C1 segment of cervical spinal cord (tissue), 14 donors: Measurements from ENCODE around the gene ABCB8.
A peak's percentile ranks its signal among the peaks of the same experiment; 100 is the strongest.
"Not testable (repeated sequence)": the region's sequence is repeated elsewhere in the genome, so short reads cannot be mapped to it uniquely, and the experiment has no call there.

Experiments used
- DNase-seq, 14 donors: peaks; one replicate each; lab custom pipeline; 2025; lab: John Stamatoyannopoulos, UW

ABCB8 gene

DNA sequence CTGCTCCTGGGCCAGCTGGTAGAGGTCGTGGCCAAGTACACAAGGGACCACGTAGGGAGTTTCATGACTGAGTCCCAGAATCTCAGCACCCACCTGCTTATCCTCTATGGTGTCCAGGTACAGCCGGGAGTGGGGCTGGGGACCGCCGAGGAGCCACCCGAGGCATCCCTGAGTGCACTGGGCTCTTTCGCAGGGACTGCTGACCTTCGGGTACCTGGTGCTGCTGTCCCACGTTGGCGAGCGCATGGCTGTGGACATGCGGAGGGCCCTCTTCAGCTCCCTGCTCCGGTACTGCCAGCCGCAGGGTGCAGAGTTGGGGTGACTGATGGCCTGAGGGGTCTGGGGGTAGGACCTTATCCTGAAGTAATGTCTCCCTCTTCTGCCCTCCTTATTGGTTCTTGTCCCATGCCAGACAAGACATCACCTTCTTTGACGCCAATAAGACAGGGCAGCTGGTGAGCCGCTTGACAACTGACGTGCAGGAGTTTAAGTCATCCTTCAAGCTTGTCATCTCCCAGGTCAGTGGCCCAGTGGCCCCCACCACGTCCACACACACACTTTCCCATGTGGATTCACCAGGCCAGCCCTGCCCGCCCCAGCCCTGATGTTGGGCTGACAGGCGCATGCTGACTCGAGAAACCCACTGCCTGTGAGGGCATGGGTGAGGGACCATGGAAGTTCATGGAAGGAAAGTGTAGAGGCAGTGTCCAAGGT is 6.2 kb downstream of the ABCB8 start:
- no peak for DNase-seq

DNA sequence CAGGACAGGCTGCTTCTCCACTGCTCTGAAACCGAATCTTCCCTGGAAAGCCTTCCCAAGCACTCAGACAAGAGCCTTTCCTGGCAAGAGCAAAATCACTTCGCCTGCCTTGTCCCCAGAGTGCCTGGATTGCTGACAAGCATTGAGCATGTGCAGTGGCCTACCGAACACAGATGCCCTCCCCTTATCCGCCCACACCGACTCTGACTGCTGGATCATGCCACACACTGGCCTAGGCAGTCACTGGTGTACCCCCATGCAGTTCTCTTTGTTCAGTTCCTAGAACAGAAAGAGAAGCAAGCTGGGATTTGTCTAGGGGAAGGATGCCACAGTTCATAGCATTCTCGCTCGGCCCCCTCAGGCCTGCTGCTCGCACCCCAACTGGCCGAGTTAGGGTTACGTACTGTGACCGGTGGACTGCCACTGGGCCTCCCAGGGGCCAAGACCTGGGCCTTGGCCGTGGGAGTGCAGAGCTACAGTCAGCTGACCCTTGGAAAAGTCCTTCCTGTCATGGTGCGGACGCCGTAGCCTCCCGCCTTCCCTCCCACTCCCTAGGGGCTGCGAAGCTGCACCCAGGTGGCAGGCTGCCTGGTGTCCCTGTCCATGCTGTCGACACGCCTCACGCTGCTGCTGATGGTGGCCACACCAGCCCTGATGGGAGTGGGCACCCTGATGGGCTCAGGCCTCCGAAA is 6.9 kb downstream of the ABCB8 start:
- DNase-seq, result no peak

GRCh38 chr7:151035902-151036301 is 7.7 kb downstream of the ABCB8 start:
- peak in 2 of 14 donors; percentile 14 to 40 for DNase-seq

DNA sequence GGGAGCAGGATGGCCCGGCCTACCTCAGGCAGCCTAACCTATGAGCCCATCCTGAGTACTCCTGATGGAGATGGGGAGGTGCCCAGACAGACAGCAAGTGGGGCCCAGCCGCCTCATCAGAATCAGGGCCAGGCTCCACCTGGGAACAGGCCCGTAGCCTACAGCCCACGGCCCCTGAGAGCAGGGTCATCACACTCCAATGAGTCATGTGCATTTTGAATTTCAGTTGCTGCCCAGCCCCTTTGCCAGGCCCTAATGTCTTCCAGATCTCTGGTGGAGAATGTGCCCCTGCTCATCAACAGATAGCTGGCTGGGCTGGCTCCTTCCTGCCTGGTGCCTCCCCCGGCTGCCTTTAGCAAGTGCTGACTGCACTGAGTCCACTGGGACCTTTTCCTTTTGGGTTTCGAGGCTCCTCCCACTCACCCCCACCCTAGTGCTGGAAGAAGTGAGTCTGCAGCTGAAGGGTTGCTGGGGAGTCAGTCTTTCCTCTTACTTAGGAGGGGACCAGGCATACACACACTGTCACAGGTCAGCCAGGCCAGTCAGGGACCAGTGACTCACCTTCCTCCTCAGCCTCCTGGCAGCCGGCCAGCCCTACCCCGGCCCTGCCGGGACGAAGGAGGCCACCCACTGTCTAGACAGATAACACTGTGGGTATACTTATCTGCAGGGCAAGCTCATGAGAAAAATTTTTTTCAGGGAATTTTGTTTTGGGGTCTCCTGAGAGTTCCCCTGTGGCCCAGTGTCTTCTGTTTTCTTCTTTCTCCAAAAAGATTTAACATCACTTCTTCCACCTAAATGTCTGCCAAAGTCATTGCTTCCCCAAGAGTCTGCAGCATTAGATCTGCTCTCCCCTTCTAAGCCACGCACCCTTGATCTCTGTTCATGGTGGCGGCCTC is 10.9 kb downstream of the ABCB8 start:
- peak in 2 of 14 donors; percentile 27 to 34 for DNase-seq

GRCh38 chr7:151039850-151040548 is 11.7 kb downstream of the ABCB8 start:
- DNase-seq, result no peak

- no peak for DNase-seq
These were observed 12.5 kb downstream of the ABCB8 start for GRCh38 chr7:151040616-151041375.

DNA sequence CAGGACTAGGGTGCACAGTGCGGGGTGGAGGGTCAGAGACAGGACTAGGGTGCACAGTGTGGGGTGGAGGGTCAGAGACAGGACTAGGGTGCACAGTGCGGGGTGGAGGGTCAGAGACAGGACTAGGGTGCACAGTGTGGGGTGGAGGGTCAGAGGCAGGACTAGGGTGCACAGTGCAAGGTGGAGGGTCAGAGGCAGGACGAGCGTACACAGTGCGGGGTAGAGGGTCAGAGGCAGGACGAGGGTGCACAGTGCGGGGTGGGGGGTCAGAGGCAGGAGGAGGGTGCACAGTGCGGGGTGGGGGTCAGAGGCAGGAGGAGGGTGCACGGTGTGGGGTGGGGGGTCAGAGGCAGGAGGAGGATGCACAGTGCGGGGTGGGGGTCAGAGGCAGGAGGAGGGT is 15.2 kb downstream of the ABCB8 start:
- DNase-seq, result not testable (repeated sequence)

DNA sequence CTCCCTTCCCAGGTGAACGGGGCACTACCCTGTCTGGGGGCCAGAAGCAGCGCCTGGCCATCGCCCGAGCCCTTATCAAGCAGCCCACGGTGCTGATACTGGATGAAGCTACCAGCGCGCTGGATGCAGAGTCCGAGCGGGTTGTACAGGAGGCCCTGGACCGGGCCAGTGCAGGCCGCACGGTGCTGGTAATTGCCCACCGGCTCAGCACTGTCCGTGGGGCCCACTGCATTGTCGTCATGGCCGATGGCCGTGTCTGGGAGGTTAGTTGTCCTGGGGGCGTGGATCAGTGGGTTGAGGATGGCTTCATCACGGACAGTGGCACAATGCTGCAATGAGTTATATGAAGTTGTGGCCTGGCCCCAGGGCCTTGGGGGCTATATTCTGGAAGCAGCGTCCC is 15.7 kb downstream of the ABCB8 start:
- no peak for DNase-seq

- no peak for DNase-seq
These were observed 17.0 kb downstream of the ABCB8 start for GRCh38 chr7:151045262-151045661.

DNA sequence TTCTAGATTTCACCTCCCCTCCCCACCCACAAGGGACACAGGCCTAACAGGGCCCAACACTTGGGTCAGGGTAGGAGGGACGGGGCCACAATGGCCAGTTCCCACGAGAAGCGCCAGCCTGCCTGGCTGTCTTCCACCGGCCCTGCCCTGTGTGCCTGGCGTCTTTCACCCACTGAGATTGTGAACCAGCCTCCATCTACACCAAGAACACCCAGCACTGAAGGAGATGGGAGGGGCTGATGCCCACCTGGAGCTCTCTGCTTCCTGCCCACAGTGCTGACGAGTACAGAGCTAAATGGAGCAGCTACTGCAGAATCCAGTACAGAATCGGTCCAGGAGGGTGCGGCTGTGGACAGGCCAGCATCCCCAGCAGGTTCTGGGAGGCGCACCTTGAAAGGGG is 17.7 kb downstream of the ABCB8 start:
- no peak for DNase-seq

DNA sequence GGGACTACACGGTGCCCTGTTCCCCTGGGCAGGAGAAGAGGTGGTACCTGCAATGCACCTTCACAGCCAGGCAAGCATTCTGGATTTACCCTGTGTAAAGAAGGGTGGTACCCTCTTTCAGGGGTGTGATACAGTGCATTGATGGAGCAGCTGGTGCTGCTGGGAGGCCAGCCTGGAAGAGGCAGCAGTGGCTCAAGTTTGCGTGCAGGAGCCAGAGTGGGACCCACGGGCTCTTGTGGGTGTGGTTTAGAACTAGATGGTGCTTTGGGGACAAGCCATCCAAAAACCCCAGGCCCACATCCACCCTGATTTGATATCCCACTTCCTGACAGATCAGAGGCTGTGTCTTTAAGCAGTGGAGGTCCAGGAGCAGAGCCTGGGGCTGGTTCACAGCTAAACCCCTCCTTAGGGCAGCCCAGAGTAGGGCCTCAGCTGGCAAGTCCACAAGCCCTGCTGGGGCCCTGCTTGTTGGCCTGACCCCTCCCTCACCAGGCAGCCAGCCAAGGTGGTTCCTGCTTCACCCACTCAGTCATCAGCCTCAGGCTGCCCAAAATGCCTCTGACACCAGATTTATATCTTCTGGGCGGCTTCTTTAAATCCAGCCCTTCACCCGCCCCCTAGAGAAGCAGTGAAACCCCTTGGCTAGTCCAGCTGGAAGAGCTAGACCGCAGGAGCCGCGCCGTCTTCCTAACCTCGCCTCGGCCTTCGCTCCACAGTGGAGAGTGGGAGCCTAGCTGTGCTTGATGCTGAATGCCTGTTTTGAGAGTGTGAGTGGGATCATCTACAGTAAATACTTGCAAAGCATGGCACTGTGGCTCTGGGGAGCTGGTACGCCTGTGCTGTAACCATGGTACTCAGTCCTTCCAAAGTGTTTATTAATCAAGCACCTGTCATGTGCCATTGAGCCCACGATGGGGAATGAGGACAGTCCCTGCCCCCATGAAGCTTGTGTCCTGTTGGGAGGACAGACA is 18.6 kb downstream of the ABCB8 start:
- DNase-seq, result peak in 2 of 14 donors; percentile 33 to 42

- no peak for DNase-seq
These were observed 19.9 kb downstream of the ABCB8 start, which contains the start of gene ASIC3 for GRCh38 chr7:151047976-151048815. ASIC3 (plus strand) TSS chr7:151048531; CDS start chr7:151048886, 355 bp downstream.

DNA sequence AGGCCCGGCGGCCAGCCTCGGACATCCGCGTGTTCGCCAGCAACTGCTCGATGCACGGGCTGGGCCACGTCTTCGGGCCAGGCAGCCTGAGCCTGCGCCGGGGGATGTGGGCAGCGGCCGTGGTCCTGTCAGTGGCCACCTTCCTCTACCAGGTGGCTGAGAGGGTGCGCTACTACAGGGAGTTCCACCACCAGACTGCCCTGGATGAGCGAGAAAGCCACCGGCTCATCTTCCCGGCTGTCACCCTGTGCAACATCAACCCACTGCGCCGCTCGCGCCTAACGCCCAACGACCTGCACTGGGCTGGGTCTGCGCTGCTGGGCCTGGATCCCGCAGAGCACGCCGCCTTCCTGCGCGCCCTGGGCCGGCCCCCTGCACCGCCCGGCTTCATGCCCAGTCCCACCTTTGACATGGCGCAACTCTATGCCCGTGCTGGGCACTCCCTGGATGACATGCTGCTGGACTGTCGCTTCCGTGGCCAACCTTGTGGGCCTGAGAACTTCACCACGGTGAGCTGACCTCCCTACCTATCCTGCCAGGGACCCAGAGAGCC is 20.7 kb downstream of the ABCB8 start:
- no peak for DNase-seq

DNA sequence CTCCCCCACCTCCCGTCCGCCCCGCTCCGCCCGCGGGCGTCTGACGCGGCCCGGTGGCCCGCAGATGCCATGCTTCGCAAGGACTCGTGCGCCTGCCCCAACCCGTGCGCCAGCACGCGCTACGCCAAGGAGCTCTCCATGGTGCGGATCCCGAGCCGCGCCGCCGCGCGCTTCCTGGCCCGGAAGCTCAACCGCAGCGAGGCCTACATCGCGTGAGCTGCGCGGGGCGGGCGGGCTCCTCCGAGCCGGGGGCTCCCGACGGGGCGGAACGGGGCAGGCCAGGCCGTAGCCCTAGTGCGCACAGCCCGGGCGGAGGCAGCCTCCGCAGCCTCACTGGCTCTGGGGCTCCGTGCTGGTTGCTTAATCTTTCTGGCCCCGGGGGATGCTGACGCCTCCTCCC is 22.9 kb downstream of the ABCB8 start:
- DNase-seq, result peak in 1 of 14 donors; percentile 26

GRCh38 chr7:151053096-151053495 is 24.8 kb downstream of the ABCB8 start:
- no peak for DNase-seq

DNA sequence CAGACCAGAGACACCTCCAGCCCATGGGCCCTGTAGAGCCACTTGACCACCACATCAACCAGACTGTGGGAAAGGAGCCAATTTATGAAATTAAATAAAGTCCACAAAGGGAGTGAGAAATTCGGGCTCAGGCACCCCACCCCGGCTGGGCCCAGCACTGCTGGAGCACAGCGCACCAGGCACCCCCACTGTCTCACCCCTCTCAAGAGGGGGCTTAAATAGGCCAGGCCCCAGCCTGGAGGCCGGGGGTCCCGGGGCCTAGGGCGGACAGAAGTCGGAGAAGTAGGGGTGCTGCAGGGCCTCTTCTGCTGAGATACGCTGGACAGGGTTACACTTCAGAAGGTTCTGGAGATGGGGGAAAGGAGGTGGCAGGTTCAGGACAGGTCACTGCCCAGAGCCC is 25.5 kb downstream of the ABCB8 start:
- no peak for DNase-seq

DNA sequence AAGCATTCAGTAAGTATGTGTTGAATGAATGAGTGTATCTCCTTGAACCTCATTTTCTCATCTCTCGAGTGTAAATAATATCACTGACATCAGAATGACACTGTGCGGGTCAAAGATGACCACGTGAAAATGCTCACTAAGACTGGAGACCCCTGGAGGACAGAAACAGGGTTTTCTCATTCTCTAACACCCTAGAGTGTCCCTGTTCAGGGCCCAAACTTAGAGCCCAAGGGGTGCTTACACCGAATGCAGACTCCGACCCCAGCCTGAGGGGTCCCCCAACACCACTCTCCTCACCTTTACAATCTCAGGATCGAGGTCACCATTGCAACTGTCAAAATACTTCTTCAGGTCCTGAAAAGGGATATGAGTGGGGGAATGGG is 28.0 kb downstream of the ABCB8 start:
- no peak for DNase-seq
